Measurements from ENCODE around the gene MSTO1. TPM values are rescaled to one million over a fixed set of nuclear protein-coding genes. Genes with fewer than 3 reads are reported as not detected.

MSTO1 gene
- total and polyA plus RNA-seq, 8 donors = 10.8 to 47.1 (median 24.2) TPM

GRCh38 chr1:155648207-155649147 is 38.5 kb downstream of the MSTO1 start:
- WGBS, 2 donors = 59 to 62% methylated on average over 11 of the region's 11 CpGs
- Histone ChIP-seq H3K9me3 (no peaks in the 10 kb centered on the region), H3K4me1 (peaks cover 0 to 4% (median 0%) of the 10 kb centered on the region in 3 donors), H3K36me3 (no peaks in the 10 kb centered on the region), H3K27me3 (no peaks in the 10 kb centered on the region), H3K27ac (no peak overlapping the region), H3K4me3 (no peak overlapping the region)
- DNase-seq = peak in 3 of 6 donors; percentile 7 to 20 (median 19)
- no peak for FAIRE-seq
- no peak for TF ChIP-seq CTCF (IDR thresholded peaks at IDR 0.05)
- peak; percentile 71 to 97 (median 92) for ATAC-seq
- intact Hi-C loops (cut with DNase I) = no loop called here

- Histone ChIP-seq H3K36me3 (no peaks in the 10 kb centered on the region), H3K4me1 (peaks cover 0 to 4% (median 0%) of the 10 kb centered on the region in 3 donors), H3K27ac (no peak overlapping the region), H3K9me3 (no peaks in the 10 kb centered on the region), H3K27me3 (no peaks in the 10 kb centered on the region), H3K4me3 (no peak overlapping the region)
- intact Hi-C loops (cut with DNase I) = no loop called here
- no peak for DNase-seq
- no peak for ATAC-seq
- TF ChIP-seq CTCF (IDR thresholded peaks at IDR 0.05) = no peak
- FAIRE-seq = no peak
Measured at GRCh38 chr1:155649676-155650075, 39.7 kb downstream of the MSTO1 start.

GRCh38 chr1:155650231-155650757 is 40.3 kb downstream of the MSTO1 start:
- H3K27me3 ChIP-seq = no peaks in the 10 kb centered on the region
- H3K27ac ChIP-seq = no peak overlapping the region
- no peak overlapping the region for H3K4me3 ChIP-seq
- H3K36me3 ChIP-seq = no peaks in the 10 kb centered on the region
- no peak for FAIRE-seq
- intact Hi-C loops (cut with DNase I) = no loop called here
- DNase-seq = no peak
- peaks cover 0 to 4% (median 0%) of the 10 kb centered on the region in 3 donors for H3K4me1 ChIP-seq
- TF ChIP-seq CTCF (IDR thresholded peaks at IDR 0.05) = no peak
- WGBS, 2 donors = 91 to 93% methylated on average over 7 of the region's 7 CpGs
- ATAC-seq = no peak
- H3K9me3 ChIP-seq = no peaks in the 10 kb centered on the region

GRCh38 chr1:155651861-155652661 is 42.0 kb downstream of the MSTO1 start:
- peaks cover 0 to 4% (median 0%) of the 10 kb centered on the region in 3 donors for H3K4me1 ChIP-seq
- no peak for FAIRE-seq
- H3K27ac ChIP-seq = no peak overlapping the region
- intact Hi-C loops (cut with DNase I) = no loop called here
- no peaks in the 10 kb centered on the region for H3K36me3 ChIP-seq
- no peak for DNase-seq
- WGBS, 2 donors = 63 to 64% methylated on average over 3 of the region's 3 CpGs
- no peak overlapping the region for H3K4me3 ChIP-seq
- H3K27me3 ChIP-seq = no peaks in the 10 kb centered on the region
- no peaks in the 10 kb centered on the region for H3K9me3 ChIP-seq
- TF ChIP-seq CTCF (IDR thresholded peaks at IDR 0.05) = no peak
- no peak for ATAC-seq

Measured in pancreas (tissue), 10 donors.